ENCODE results near the gene MAGI2. TPM values are rescaled to one million over a fixed set of nuclear protein-coding genes. Genes with fewer than 3 reads are reported as not detected.

The MAGI2 gene
- total RNA-seq, 1 donor from 2014 or later, result 4.0 TPM

DNA sequence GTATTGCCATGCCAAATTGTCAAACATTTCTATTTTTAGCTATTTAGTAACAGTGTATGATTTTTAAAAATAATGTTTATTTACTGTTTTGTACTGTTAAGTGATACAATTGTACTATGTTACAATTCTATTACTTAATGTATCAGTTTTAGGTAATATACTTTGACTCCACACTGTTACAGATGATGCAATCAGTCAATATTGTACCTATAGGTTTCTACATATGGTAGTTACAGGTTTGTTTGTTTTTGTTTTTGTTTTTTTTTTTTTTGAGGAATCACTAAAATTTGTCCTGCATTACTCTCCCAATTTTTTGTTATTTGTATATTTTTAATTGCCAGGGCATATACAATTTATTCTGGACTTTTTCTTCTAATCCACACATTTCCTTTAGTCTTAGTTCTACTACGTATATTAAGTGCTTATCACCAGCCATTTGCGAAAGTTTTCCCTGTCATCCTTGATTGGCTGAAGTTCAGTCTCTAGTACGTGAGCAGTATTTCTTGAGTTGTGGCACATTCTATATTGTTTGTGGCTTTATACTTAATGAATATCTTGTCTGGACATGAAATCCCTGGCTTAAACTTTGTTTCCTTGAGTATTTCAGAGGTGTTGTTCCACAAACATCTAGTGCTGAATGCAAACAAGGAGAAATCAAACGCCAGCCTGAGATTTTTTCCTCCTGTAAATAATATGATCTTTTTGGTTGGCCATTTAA is 114.1 kb downstream of the MAGI2 start:
- H3K4me3 ChIP-seq, result no peak overlapping the region
- DNase-seq (ENCODE audit: low spot score in 2 of 2), result no peak
- no peaks in the 10 kb centered on the region for H3K4me1 ChIP-seq
- H3K36me3 ChIP-seq, result no peaks in the 10 kb centered on the region
- no peak overlapping the region for H3K27ac ChIP-seq
- no peaks in the 10 kb centered on the region for H3K9me3 ChIP-seq
- intact Hi-C loops (cut with DNase I), result no loop called here
- TF ChIP-seq CTCF (IDR thresholded peaks at IDR 0.05), result no peak
- no peaks in the 10 kb centered on the region for H3K27me3 ChIP-seq

GRCh38 chr7:79337717-79338116 is 115.8 kb downstream of the MAGI2 start:
- Histone ChIP-seq H3K4me3 (no peak overlapping the region), H3K27me3 (no peaks in the 10 kb centered on the region)

GRCh38 chr7:79334841-79335240 is 118.6 kb downstream of the MAGI2 start:
- H3K27me3 ChIP-seq, result no peaks in the 10 kb centered on the region
- no peak for DNase-seq (ENCODE audit: low spot score in 2 of 2)
- H3K36me3 ChIP-seq, result no peaks in the 10 kb centered on the region
- no peaks in the 10 kb centered on the region for H3K9me3 ChIP-seq
- intact Hi-C loops (cut with DNase I), result no loop called here
- no peak for TF ChIP-seq CTCF (IDR thresholded peaks at IDR 0.05)
- H3K4me1 ChIP-seq, result no peaks in the 10 kb centered on the region
- H3K27ac ChIP-seq, result no peak overlapping the region
- H3K4me3 ChIP-seq, result no peak overlapping the region

More at GRCh38 chr7:79337717-79338116, 115.8 kb downstream of the MAGI2 start:
- no peak overlapping the region for H3K27ac ChIP-seq
- no peaks in the 10 kb centered on the region for H3K9me3 ChIP-seq
- DNase-seq (ENCODE audit: low spot score in 2 of 2), result no peak
- TF ChIP-seq CTCF (IDR thresholded peaks at IDR 0.05), result no peak
- no peaks in the 10 kb centered on the region for H3K36me3 ChIP-seq
- intact Hi-C loops (cut with DNase I), result no loop called here
- no peaks in the 10 kb centered on the region for H3K4me1 ChIP-seq

DNA sequence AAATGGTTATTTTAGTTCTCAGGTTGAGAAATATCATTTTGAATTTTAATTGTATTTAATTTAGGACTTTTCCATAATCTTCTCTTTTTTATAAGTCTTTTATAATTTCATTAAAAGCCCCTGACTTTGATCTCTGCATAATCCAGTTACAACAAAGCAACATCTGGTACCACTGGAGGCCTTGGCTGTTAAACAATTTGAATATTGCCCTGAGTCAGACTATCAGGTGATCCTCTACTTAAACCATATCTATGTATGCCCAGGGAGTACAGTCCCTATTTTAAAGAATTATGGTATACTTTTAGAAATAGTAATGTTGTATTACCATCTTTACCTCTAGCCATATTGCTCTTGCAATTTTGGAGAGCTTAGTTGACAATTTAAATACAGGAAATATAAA is 119.1 kb downstream of the MAGI2 start:
- Histone ChIP-seq H3K36me3 (no peaks in the 10 kb centered on the region), H3K27ac (no peak overlapping the region), H3K4me1 (no peaks in the 10 kb centered on the region), H3K27me3 (no peaks in the 10 kb centered on the region), H3K4me3 (no peak overlapping the region), H3K9me3 (no peaks in the 10 kb centered on the region)
- intact Hi-C loops (cut with DNase I), result no loop called here
- no peak for TF ChIP-seq CTCF (IDR thresholded peaks at IDR 0.05)
- no peak for DNase-seq (ENCODE audit: low spot score in 2 of 2)

- intact Hi-C loops (cut with DNase I), result no loop called here
- no peak for DNase-seq (ENCODE audit: low spot score in 2 of 2)
- no peak overlapping the region for H3K27ac ChIP-seq
- H3K4me3 ChIP-seq, result no peak overlapping the region
- H3K27me3 ChIP-seq, result no peaks in the 10 kb centered on the region
- no peaks in the 10 kb centered on the region for H3K9me3 ChIP-seq
- TF ChIP-seq CTCF (IDR thresholded peaks at IDR 0.05), result no peak
- H3K36me3 ChIP-seq, result no peaks in the 10 kb centered on the region
- H3K4me1 ChIP-seq, result no peaks in the 10 kb centered on the region
Observed at GRCh38 chr7:79332091-79332490, 121.4 kb downstream of the MAGI2 start.

DNA sequence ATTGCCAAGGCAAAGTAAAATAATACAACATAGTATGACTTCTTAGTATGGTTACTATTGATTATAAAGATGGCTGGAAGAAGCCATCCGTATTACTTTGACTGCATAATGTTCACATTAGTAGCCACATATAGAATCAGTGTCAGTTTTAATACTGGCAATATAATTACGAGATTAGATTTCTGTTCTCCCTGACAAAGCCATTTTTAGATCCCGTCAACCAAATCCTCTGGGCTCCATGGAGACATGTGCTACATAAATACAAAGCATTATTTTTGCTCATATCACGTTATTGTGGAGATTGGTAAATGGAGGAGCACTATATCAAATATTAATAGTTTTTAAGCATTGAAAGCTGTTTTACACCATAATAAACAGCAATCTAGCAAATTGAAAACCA is 124.0 kb downstream of the MAGI2 start:
- H3K4me1 ChIP-seq, result no peaks in the 10 kb centered on the region
- TF ChIP-seq CTCF (IDR thresholded peaks at IDR 0.05), result no peak
- intact Hi-C loops (cut with DNase I), result no loop called here

More for the DNA sequence above, 124.0 kb downstream of the MAGI2 start:
- DNase-seq (ENCODE audit: low spot score in 2 of 2), result no peak
- H3K27ac ChIP-seq, result no peak overlapping the region
- no peak overlapping the region for H3K4me3 ChIP-seq
- H3K9me3 ChIP-seq, result no peaks in the 10 kb centered on the region
- no peaks in the 10 kb centered on the region for H3K27me3 ChIP-seq
- no peaks in the 10 kb centered on the region for H3K36me3 ChIP-seq

All from ascending aorta (tissue), 2 donors.